Kidney epithelial cell (primary cell): ENCODE data around the gene ATP13A1. TPM values are rescaled to one million over a fixed set of nuclear protein-coding genes. Genes with fewer than 3 reads are reported as not detected.
"Not testable (repeated sequence)": the region's sequence is repeated elsewhere in the genome, so short reads cannot be mapped to it uniquely, and the experiment has no call there.

Source experiments
- DNase-seq: peaks from one replicate; pipeline ENCODE4 v3.0.0-alpha.2; 2010; ENCODE audit warnings: low read depth
- H3K27me3 ChIP-seq: 2 replicates; pipeline ENCODE4 v1.6.0; 2011; ENCODE audit warnings: low read length; ENCODE audit not compliant: control insufficient read depth, insufficient read depth
- H3K36me3 ChIP-seq: 2 replicates; pipeline ENCODE4 v1.5.1; 2011; ENCODE audit warnings: low read length; ENCODE audit not compliant: control insufficient read depth, insufficient read depth
- H3K4me3 ChIP-seq: 2 replicates; pipeline ENCODE4 v1.5.1; 2011; ENCODE audit warnings: low read depth, mild to moderate bottlenecking, control low read depth, low read length
- total RNA-seq: library from RNA; depleted of rRNA; stranded (reverse); fragments of >200 nt; gene quantifications from 2 replicates; pipeline ENCODE4 v1.2.3, GENCODE V29; 2015
- TF ChIP-seq, protein P1 (sequence below): IDR thresholded peaks from 2 replicates; pipeline ENCODE4 v1.5.1; 2011; ENCODE audit warnings: mild to moderate bottlenecking, moderate library complexity, low read length, control low read depth, inconsistent platforms; ENCODE audit not compliant: insufficient read depth, poor library complexity, severe bottlenecking

Gene ATP13A1
- 76.9 and 186 TPM in 2 replicates for total RNA-seq

DNA sequence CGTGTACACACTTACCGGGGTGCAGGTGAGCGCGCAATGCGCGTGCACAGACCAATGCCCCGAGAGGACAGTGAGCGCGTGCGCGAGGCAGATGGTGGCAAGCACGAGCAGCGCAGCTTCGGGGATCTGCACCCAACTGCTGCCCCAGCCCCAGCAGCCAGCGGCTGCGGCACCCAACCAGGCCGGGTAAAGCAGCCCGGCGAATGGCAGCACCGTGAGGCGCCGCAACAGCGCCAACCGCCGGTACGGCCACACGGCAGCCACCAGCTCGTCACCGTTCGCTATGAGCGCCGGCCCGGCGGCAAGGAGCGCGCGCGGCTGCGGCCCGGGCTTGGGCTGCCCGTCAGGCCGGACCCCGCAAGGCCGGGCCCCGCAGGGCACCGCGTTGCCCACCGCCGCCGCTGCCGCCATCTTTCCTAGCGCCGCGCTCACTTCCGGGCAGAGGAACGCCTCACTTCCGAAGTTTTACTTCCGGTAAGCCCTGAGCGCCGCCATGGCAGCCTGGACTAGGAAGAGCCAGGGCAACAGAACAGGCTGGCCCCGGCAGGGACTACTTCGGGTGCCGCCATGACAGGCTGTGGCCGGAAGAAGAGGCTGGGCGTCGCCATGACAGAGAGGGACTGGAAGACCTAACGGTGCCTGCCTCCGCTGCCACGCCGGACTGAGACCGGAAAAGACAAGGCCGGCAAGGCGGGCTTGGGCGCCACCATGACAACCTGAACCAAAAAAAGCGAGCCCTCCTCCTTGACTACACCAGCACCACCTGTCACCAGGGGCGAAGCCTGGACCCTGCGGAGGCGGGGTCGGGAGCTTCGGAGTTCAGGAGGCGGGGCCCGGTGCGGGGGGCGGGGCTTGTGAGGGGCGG lies at the start of gene ATP13A1:
Gene ATP13A1 (minus strand): TSS at position 421 of the 865 bp plus-strand sequence. CDS start 10 bp downstream, at position 411.
- Histone ChIP-seq H3K4me3 (peak within 1 kb of the TSS; percentile 99), H3K27me3 (no peaks in the 10 kb centered on the region), H3K36me3 (no peaks in the 10 kb centered on the region)
- TF ChIP-seq, protein P1, sequence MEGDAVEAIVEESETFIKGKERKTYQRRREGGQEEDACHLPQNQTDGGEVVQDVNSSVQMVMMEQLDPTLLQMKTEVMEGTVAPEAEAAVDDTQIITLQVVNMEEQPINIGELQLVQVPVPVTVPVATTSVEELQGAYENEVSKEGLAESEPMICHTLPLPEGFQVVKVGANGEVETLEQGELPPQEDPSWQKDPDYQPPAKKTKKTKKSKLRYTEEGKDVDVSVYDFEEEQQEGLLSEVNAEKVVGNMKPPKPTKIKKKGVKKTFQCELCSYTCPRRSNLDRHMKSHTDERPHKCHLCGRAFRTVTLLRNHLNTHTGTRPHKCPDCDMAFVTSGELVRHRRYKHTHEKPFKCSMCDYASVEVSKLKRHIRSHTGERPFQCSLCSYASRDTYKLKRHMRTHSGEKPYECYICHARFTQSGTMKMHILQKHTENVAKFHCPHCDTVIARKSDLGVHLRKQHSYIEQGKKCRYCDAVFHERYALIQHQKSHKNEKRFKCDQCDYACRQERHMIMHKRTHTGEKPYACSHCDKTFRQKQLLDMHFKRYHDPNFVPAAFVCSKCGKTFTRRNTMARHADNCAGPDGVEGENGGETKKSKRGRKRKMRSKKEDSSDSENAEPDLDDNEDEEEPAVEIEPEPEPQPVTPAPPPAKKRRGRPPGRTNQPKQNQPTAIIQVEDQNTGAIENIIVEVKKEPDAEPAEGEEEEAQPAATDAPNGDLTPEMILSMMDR = no peak
- DNase-seq = peak; percentile 86

DNA sequence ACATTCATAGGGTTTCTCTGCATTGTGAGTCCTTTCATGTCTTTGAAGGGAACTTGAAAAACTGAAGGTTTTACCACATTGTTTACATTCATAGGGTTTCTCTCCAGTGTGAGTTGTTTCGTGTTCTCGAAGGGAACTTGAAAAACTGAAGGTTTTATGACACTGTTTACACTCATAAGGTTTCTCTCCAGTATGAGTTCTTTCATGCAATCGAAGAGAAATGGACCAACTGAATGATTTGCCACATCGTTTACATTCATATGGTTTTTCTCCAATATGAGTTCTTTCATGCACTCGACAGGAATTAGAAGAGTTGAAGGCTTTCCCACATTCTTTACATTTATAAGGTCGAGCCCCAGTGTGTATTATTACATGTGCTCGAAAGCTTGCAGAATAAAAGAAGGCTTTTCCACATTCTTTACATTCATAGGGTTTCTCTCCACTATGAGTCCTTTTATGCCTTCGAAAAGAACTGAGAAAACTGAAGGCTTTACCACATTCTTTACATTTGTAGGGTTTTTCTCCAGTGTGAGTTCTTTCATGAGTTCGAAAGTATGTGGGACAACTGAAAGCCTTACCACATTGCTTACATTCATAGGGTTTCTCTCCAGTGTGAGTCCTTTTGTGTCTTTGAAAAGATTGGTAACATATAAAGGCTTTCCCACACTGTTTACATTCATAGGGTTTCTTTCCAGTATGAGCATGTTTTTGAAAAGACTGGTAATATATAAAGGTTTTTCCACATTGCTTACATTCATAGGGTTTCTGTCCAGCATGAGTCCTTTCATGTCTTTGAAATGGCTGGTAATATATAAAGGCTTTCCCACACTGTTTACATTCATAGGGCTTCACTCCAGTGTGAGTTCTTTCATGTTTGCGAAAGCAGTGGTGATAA lies 48.7 kb upstream of the ATP13A1 start:
- Histone ChIP-seq H3K36me3 (peaks cover 3% of the 10 kb centered on the region), H3K27me3 (no peaks in the 10 kb centered on the region), H3K4me3 (no peak overlapping the region)
- TF ChIP-seq, protein P1 = no peak
- no peak for DNase-seq

DNA sequence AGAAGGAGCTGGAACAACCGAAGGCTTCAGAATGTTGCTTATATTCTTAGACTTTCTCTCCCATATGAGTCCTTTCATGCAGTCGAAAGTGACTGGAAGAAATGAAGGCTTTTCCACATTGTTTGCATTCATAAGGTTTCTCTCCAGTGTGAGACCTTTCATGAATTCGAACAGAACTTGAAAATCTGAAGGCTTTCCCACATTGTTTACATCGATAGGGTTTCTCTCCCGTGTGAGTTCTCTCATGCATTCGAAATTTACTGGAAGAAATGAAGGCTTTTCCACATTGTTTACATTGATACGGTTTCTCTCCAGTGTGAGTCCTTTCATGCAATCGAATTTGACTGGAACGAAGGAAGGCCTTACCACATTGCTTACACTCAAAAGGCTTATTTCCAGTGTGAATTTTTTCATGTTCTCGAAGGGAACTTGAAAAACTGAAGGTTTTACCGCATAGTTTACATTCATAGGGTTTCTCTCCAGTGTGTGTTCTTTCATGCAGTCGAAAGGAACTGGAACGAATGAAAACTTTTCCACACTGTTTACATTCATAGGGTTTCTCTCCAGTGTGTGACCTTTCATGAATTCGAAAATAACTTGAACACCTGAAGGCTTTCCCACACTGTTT lies 47.9 kb upstream of the ATP13A1 start:
- no peak for DNase-seq
- H3K27me3 ChIP-seq = no peaks in the 10 kb centered on the region
- H3K36me3 ChIP-seq = peaks cover 3% of the 10 kb centered on the region
- TF ChIP-seq, protein P1 = no peak
- H3K4me3 ChIP-seq = no peak overlapping the region

DNA sequence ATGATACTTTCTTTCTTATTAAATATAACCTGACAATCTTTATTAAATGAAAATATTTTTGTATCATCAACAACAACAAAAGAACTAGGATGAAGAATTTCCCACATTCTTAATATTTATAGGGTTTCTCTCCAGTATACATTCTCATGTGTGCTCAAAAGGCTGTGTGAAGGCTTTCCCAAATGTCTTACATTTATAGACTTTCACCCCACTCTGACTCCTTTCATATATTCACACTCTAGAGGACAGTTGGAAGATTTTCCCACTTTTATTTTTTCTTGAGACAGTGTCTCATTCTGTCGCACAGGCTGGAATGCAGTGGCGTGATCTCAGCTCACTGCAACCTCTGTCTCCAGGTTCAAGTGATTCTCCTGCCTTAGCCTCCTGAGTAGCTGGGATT lies 47.0 kb upstream of the ATP13A1 start:
- Histone ChIP-seq H3K27me3 (no peaks in the 10 kb centered on the region), H3K36me3 (peaks cover 3% of the 10 kb centered on the region), H3K4me3 (no peak overlapping the region)
- DNase-seq = no peak
- TF ChIP-seq, protein P1 = no peak

DNA sequence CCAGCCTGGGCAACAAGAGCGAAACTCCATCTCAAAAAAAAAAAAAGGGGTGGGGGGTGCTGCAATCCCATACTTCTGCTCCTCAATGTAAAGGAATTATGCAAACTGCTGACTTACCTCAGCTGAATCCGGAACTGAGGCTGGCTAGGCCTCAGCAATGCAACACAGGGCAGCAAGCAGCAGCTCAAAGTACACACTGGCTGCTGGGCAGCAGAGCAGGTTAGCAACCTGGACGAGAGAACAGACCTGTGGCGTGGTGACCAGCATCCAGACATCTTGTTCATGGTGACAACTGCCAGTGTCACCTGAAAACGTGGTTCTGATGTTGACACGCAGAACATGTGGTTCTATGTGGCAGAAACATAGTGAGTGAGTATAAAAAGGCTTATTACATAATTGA lies 41.4 kb upstream of the ATP13A1 start:
- Histone ChIP-seq H3K36me3 (no peaks in the 10 kb centered on the region), H3K27me3 (no peaks in the 10 kb centered on the region), H3K4me3 (no peak overlapping the region)
- DNase-seq = no peak
- TF ChIP-seq, protein P1 = no peak

DNA sequence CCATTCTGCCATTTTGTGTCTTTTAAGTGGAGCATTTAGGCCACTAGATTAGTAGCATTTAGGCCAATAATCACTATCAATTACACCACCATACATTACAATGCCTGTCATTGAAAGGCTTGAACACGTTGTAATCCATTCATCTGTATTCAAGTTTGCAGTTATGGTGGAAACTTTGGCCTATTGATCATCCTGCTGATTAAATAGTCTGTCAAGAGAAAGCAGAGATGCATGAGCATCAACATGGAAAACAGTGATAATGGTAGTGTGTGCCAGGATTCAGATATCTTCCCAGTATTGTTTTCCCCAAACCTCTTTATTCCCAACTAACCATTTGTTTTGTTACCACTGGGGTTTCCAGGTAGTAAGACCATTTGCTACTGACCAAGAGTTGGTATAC lies 37.0 kb upstream of the ATP13A1 start:
- not testable (repeated sequence) for H3K27me3 ChIP-seq, DNase-seq, H3K36me3 ChIP-seq, H3K4me3 ChIP-seq
